Glutamatergic neuron (in vitro differentiated cells): Measurements from ENCODE around the gene PLEKHG5. TPM values are rescaled to one million over a fixed set of nuclear protein-coding genes. Genes with fewer than 3 reads are reported as not detected.
"Not testable (repeated sequence)": the region's sequence is repeated elsewhere in the genome, so short reads cannot be mapped to it uniquely, and the experiment has no call there.

Experiments used
- DNase-seq: peaks from one replicate; pipeline ENCODE4 v3.0.0; 2022
- H3K27ac Mint-ChIP-seq: one replicate; pipeline ENCODE4 v1.8.0; 2020; ENCODE audit warnings: mild to moderate bottlenecking, mixed read lengths, inconsistent platforms; ENCODE audit not compliant: unreplicated experiment
- H3K27me3 Mint-ChIP-seq: one replicate; pipeline ENCODE4 v1.8.0; 2020; ENCODE audit warnings: mild to moderate bottlenecking, moderate library complexity, mixed read lengths, inconsistent platforms; ENCODE audit not compliant: unreplicated experiment
- H3K36me3 Mint-ChIP-seq: one replicate; pipeline ENCODE4 v1.8.0; 2020; ENCODE audit warnings: mild to moderate bottlenecking, mixed read lengths, inconsistent platforms; ENCODE audit not compliant: unreplicated experiment
- H3K4me1 Mint-ChIP-seq: one replicate; pipeline ENCODE4 v1.8.0; 2020; ENCODE audit warnings: mild to moderate bottlenecking, low read depth, mixed read lengths, inconsistent platforms; ENCODE audit not compliant: unreplicated experiment
- H3K4me3 Mint-ChIP-seq: one replicate; pipeline ENCODE4 v1.8.0; 2020; ENCODE audit warnings: mild to moderate bottlenecking, mixed read lengths, inconsistent platforms; ENCODE audit not compliant: unreplicated experiment
- H3K9me3 Mint-ChIP-seq: one replicate; pipeline ENCODE4 v1.8.0; 2020; ENCODE audit warnings: mild to moderate bottlenecking, moderate library complexity, mixed read lengths, inconsistent platforms; ENCODE audit not compliant: unreplicated experiment
- total RNA-seq: library from RNA; stranded (reverse); fragmentation: NEBNext Ultra II Directional; extraction: Animal tissue kit (Norgen Biotek cat#: 25700); gene quantifications from one replicate; pipeline ENCODE4 v1.2.1, GENCODE V29; 2021; ENCODE audit not compliant: unreplicated experiment
- TF ChIP-seq, protein P1 (sequence below): fragments of 200-600 bp; sonication (generic); IDR thresholded peaks from one replicate; pipeline ENCODE4 v1.5.0; 2021; ENCODE audit not compliant: partially characterized antibody, unreplicated experiment

PLEKHG5 gene
- total RNA-seq, 1 donor from 2014 or later: 53.0 TPM

GRCh38 chr1:6460301-6461050 lies 31.0 kb downstream of the PLEKHG5 start:
- peaks cover 6% of the 10 kb centered on the region for H3K9me3 Mint-ChIP-seq
- TF ChIP-seq, protein P1, sequence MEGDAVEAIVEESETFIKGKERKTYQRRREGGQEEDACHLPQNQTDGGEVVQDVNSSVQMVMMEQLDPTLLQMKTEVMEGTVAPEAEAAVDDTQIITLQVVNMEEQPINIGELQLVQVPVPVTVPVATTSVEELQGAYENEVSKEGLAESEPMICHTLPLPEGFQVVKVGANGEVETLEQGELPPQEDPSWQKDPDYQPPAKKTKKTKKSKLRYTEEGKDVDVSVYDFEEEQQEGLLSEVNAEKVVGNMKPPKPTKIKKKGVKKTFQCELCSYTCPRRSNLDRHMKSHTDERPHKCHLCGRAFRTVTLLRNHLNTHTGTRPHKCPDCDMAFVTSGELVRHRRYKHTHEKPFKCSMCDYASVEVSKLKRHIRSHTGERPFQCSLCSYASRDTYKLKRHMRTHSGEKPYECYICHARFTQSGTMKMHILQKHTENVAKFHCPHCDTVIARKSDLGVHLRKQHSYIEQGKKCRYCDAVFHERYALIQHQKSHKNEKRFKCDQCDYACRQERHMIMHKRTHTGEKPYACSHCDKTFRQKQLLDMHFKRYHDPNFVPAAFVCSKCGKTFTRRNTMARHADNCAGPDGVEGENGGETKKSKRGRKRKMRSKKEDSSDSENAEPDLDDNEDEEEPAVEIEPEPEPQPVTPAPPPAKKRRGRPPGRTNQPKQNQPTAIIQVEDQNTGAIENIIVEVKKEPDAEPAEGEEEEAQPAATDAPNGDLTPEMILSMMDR: no peak
- peaks cover 2% of the 10 kb centered on the region for H3K4me1 Mint-ChIP-seq
- no peak for DNase-seq
- H3K27ac Mint-ChIP-seq: no peak overlapping the region
- no peak overlapping the region for H3K4me3 Mint-ChIP-seq
- H3K27me3 Mint-ChIP-seq: peaks cover 14% of the 10 kb centered on the region
- H3K36me3 Mint-ChIP-seq: no peaks in the 10 kb centered on the region

DNA sequence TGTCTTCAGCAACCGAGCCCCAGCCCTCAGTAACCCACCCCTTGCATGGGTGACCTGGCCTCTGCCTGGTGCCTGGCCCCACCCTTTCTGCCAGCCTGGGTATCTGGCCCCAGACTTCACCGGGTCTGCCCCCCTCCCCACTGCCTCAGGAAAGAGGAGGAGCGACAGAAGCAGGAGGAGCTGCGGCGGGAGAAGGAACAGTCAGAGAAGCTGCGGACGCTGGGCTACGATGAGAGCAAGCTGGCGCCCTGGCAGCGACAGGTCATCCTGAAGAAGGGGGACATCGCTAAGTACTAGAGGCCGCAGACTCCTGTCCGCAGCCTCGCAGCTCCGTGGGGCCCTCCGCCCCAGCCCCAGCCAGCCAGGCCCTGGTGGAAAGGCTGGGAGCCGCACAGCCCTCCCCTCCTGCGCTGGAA lies 31.6 kb downstream of the PLEKHG5 start:
- Mint-ChIP-seq H3K9me3 (peaks cover 6% of the 10 kb centered on the region), H3K4me3 (no peak overlapping the region), H3K36me3 (no peaks in the 10 kb centered on the region), H3K4me1 (peaks cover 2% of the 10 kb centered on the region), H3K27me3 (peaks cover 14% of the 10 kb centered on the region), H3K27ac (no peak overlapping the region)
- no peak for DNase-seq
- TF ChIP-seq, protein P1: no peak

GRCh38 chr1:6456800-6457466 lies 34.5 kb downstream of the PLEKHG5 start:
- Mint-ChIP-seq H3K9me3 (peaks cover 3% of the 10 kb centered on the region), H3K4me3 (no peak overlapping the region), H3K36me3 (no peaks in the 10 kb centered on the region), H3K27me3 (peaks cover 17% of the 10 kb centered on the region), H3K4me1 (peaks cover 7% of the 10 kb centered on the region), H3K27ac (no peak overlapping the region)
- no peak for DNase-seq
- TF ChIP-seq, protein P1: no peak

- not testable (repeated sequence) for H3K27ac Mint-ChIP-seq, H3K9me3 Mint-ChIP-seq, H3K4me3 Mint-ChIP-seq, H3K4me1 Mint-ChIP-seq, H3K36me3 Mint-ChIP-seq, DNase-seq
- H3K27me3 Mint-ChIP-seq: peaks cover 16% of the 10 kb centered on the region
These were observed 35.5 kb downstream of the PLEKHG5 start for GRCh38 chr1:6455752-6456520.

GRCh38 chr1:6454856-6455751 lies 36.4 kb downstream of the PLEKHG5 start:
- H3K27ac Mint-ChIP-seq: no peak overlapping the region
- peaks cover 7% of the 10 kb centered on the region for H3K4me1 Mint-ChIP-seq
- no peaks in the 10 kb centered on the region for H3K36me3 Mint-ChIP-seq
- H3K9me3 Mint-ChIP-seq: peaks cover 3% of the 10 kb centered on the region
- no peak overlapping the region for H3K4me3 Mint-ChIP-seq
- TF ChIP-seq, protein P1: no peak
- DNase-seq: peak; percentile 70
- H3K27me3 Mint-ChIP-seq: peaks cover 16% of the 10 kb centered on the region

DNA sequence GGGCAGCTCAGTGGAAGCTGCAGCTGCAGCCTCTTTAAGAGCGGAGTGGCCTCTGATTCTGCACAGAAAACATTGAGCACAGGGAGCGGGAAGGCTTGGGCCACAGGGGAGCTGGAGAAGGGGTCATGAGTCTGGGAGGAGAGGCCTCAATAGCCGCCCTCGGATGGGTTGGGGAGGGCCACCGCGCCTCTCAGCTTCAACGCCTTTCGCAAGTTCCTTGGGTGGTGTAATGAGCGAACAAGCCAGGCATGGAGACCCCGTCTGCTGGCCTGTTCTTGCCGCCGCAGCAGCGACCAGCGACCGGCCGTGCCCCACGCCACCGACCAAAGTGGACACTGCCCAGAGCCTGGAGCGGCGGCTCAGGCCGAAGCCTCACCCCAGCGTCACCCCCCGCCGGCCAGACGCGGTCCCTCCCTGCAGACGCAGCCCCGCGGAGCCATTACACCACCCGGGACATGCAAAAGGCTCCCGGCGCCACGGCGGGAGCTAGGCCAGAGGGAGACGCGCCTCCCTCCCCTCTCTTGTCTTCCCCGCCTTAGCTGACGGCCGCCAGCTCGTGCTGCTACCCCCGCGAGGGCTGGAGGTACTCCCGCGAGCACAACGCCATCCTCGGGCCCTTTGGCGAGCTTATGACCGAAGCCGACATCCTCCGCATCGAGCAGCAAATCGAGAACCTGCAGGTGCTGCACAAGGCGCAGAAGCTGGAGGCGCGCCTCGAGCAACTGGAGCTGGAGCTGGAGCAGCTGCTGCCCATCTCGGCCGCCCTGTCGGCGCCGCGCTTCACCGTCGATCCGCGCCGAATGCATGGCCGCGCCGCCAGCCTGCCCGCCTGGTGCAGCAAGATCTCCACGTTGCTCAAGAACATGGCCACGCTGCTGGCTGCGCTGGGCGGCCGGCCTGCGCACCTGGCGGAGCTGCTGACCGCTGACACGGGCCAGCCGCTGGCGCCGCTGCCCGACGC lies 37.3 kb downstream of the PLEKHG5 start:
- DNase-seq, H3K36me3 Mint-ChIP-seq, H3K9me3 Mint-ChIP-seq, H3K4me3 Mint-ChIP-seq, H3K27ac Mint-ChIP-seq: not testable (repeated sequence)
- peaks cover 10% of the 10 kb centered on the region for H3K4me1 Mint-ChIP-seq
- peaks cover 21% of the 10 kb centered on the region for H3K27me3 Mint-ChIP-seq
